GM23338 (cell line): Measurements from ENCODE around the gene ASB8. TPM values are rescaled to one million over a fixed set of nuclear protein-coding genes. Genes with fewer than 3 reads are reported as not detected.
A peak's percentile ranks its signal among the peaks of the same experiment; 100 is the strongest.

Experiments used
- ATAC-seq: fragments of 200-7000 bp; cut with Tn5 transposase; 3 replicates; pipeline ENCODE4 v1.9.1; 2020
- DNase-seq: peaks from one replicate; pipeline ENCODE4 v3.0.0-alpha.2; 2015; ENCODE audit warnings: low spot score
- H2AFZ ChIP-seq: fragments of 200-600 bp; sonication (generic); 2 replicates; pipeline ENCODE4 v1.8.0; 2016; ENCODE audit warnings: antibody characterized with exemption, mild to moderate bottlenecking, moderate library complexity
- H3F3A ChIP-seq: fragments of 200-600 bp; sonication (generic); replicated peaks from 2 replicates; pipeline ENCODE4 v1.8.0; 2017; ENCODE audit warnings: antibody characterized with exemption, mixed run types, low read depth
- H3K27ac ChIP-seq: fragments of 200-600 bp; sonication (generic); 2 replicates; pipeline ENCODE4 v1.6.1; 2016; ENCODE audit warnings: low read depth
- H3K27me3 ChIP-seq: fragments of 200-600 bp; sonication (generic); 2 replicates; pipeline ENCODE4 v1.8.0; 2016; ENCODE audit warnings: mild to moderate bottlenecking, mixed run types, moderate library complexity; ENCODE audit not compliant: insufficient read depth
- H3K36me3 ChIP-seq: fragments of 200-600 bp; sonication (generic); 2 replicates; pipeline ENCODE4 v1.8.0; 2016; ENCODE audit warnings: mild to moderate bottlenecking; ENCODE audit not compliant: insufficient read depth
- H3K4me1 ChIP-seq: fragments of 200-600 bp; sonication (generic); 2 replicates; pipeline ENCODE4 v1.8.0; 2016; ENCODE audit warnings: mild to moderate bottlenecking, moderate library complexity; ENCODE audit not compliant: insufficient read depth
- H3K4me2 ChIP-seq: fragments of 200-600 bp; sonication (generic); 2 replicates; pipeline ENCODE4 v1.7.1; 2017; ENCODE audit warnings: mixed run types
- H3K4me3 ChIP-seq: fragments of 200-600 bp; sonication (generic); 2 replicates; pipeline ENCODE4 v1.6.1; 2016; ENCODE audit warnings: mixed run types
- H3K79me2 ChIP-seq: fragments of 200-600 bp; sonication (generic); replicated peaks from 2 replicates; pipeline ENCODE4 v1.8.0; 2017; ENCODE audit warnings: mild to moderate bottlenecking; ENCODE audit not compliant: insufficient read depth
- H3K9me2 ChIP-seq: fragments of 200-600 bp; sonication (generic); 2 replicates; pipeline ENCODE4 v1.8.0; 2017; ENCODE audit not compliant: insufficient read depth
- H4K20me1 ChIP-seq: fragments of 200-600 bp; sonication (generic); replicated peaks from 2 replicates; pipeline ENCODE4 v1.8.0; 2017; ENCODE audit warnings: mild to moderate bottlenecking; ENCODE audit not compliant: insufficient read depth
- H3K27ac Mint-ChIP-seq: 2 replicates; pipeline ENCODE4 v1.8.0; 2020; ENCODE audit warnings: inconsistent platforms, mild to moderate bottlenecking, moderate library complexity, mixed read lengths
- H3K27me3 Mint-ChIP-seq: 3 replicates; pipeline ENCODE4 v1.8.0; 2022; ENCODE audit warnings: low read depth, mild to moderate bottlenecking, moderate library complexity, mixed read lengths, inconsistent platforms; ENCODE audit not compliant: insufficient read depth, poor library complexity
- H3K36me3 Mint-ChIP-seq: 3 replicates; pipeline ENCODE4 v1.8.0; 2021; ENCODE audit warnings: low read depth, mild to moderate bottlenecking, inconsistent platforms, moderate library complexity, mixed read lengths
- H3K4me1 Mint-ChIP-seq: 3 replicates; pipeline ENCODE4 v1.8.0; 2020; ENCODE audit warnings: mild to moderate bottlenecking, inconsistent platforms, mixed read lengths
- H3K4me3 Mint-ChIP-seq: 3 replicates; pipeline ENCODE4 v1.8.0; 2021; ENCODE audit warnings: moderate library complexity, mild to moderate bottlenecking, inconsistent platforms, mixed read lengths
- H3K9me3 Mint-ChIP-seq: 3 replicates; pipeline ENCODE4 v1.8.0; 2020; ENCODE audit warnings: moderate library complexity, mild to moderate bottlenecking, inconsistent platforms, mixed read lengths
- CREB1 ChIP-seq: fragments of 250-450 bp; sonication (Bioruptor Pico); IDR thresholded peaks from 2 replicates; pipeline ENCODE4 v1.5.0; 2020; ENCODE audit warnings: low read depth, mild to moderate bottlenecking, moderate library complexity
- CTCF ChIP-seq, 2 experiments: fragments of 200-600 bp in 1 of 2; sonication (generic) in 1 of 2; conservative IDR thresholded peaks; 2 replicates each; pipeline versions ENCODE4 v1.5.1 to v1.6.1; 2016 to 2017; ENCODE audit warnings: antibody characterized with exemption in 2 of 2, low read depth in 2 of 2, mild to moderate bottlenecking in 2 of 2, moderate library complexity in 1 of 2
- ETS1 ChIP-seq: IDR thresholded peaks from 2 replicates; pipeline ENCODE4 v1.6.1; 2016; ENCODE audit warnings: antibody characterized with exemption
- EZH2 ChIP-seq: fragments of 200-600 bp; sonication (generic); IDR thresholded peaks from one replicate; pipeline ENCODE4 v1.8.0; 2017; ENCODE audit warnings: antibody characterized with exemption, mild to moderate bottlenecking, low read depth; ENCODE audit not compliant: unreplicated experiment
- JUNB ChIP-seq: IDR thresholded peaks from one replicate; pipeline ENCODE4 v1.6.1; 2016; ENCODE audit warnings: antibody characterized with exemption; ENCODE audit not compliant: unreplicated experiment
- POLR2AphosphoS5 ChIP-seq: IDR thresholded peaks from 2 replicates; pipeline ENCODE4 v1.6.1; 2016; ENCODE audit warnings: antibody characterized with exemption, low read depth
- REST ChIP-seq: IDR thresholded peaks from one replicate; pipeline ENCODE4 v1.6.1; 2018; ENCODE audit warnings: antibody characterized with exemption; ENCODE audit not compliant: unreplicated experiment
- STAT1 ChIP-seq: IDR thresholded peaks from one replicate; pipeline ENCODE4 v1.6.1; 2016; ENCODE audit warnings: antibody characterized with exemption; ENCODE audit not compliant: unreplicated experiment
- ZNF114 ChIP-seq: fragments of 250-450 bp; sonication (Bioruptor Pico); IDR thresholded peaks from 2 replicates; pipeline ENCODE4 v1.5.0; 2020; ENCODE audit warnings: mild to moderate bottlenecking, moderate library complexity
- ZNF331 ChIP-seq: fragments of 250-450 bp; sonication (Bioruptor Pico); IDR thresholded peaks from 2 replicates; pipeline ENCODE4 v1.5.0; 2020; ENCODE audit warnings: low read depth, mild to moderate bottlenecking, moderate library complexity
- polyA plus RNA-seq: library from polyadenylated mRNA; unstranded; fragments of >200 nt; fragmentation: Nextera tagmentation; extraction: Ambion mirVana; gene quantifications from 2 replicates; pipeline ENCODE4 v1.2.1, GENCODE V29; 2016
- total RNA-seq: library from RNA; depleted of rRNA; stranded (reverse); fragments of >200 nt; shearing (Covaris generic); gene quantifications from 2 replicates; pipeline ENCODE4 v1.2.3, GENCODE V29; 2014

Gene ASB8
- total and polyA plus RNA-seq, 2 experiments from 2014 or later, result 5.4 to 8.4 TPM

GRCh38 chr12:48197971-48198671 is 40.8 kb upstream of the ASB8 start:
- Histone ChIP-seq H3K4me1 (peaks cover 8% of the 10 kb centered on the region), H3F3A (no peaks in the 10 kb centered on the region), H3K27ac (peak overlapping the region; percentile 78), H3K27me3 (peaks cover 66% of the 10 kb centered on the region), H2AFZ (peak overlapping the region; percentile 88), H3K4me3 (peak overlapping the region; percentile 63), H3K36me3 (no peaks in the 10 kb centered on the region), H3K4me2 (peak overlapping the region; percentile 80), H3K9me2 (no peaks in the 10 kb centered on the region), H3K79me2 (no peaks in the 10 kb centered on the region), H4K20me1 (no peaks in the 10 kb centered on the region)
- H3K36me3 Mint-ChIP-seq, result peaks cover 17% of the 10 kb centered on the region
- peak; percentile 99 for DNase-seq
- peak; percentile 96 for ATAC-seq
- peaks cover 45% of the 10 kb centered on the region for H3K27me3 Mint-ChIP-seq
- peaks cover 14% of the 10 kb centered on the region for H3K9me3 Mint-ChIP-seq
- H3K4me1 Mint-ChIP-seq, result peaks cover 10% of the 10 kb centered on the region; the same call in 2 of the 3 replicates
- H3K27ac Mint-ChIP-seq, result peak overlapping the region; percentile 95
- TF ChIP-seq JUNB (no peak), ETS1 (peak; percentile 55; the same call in 1 of the 2 replicates), ZNF331 (CRISPR knock-in tag) (no peak), POLR2AphosphoS5 (peak; percentile 83), CTCF (conservative IDR thresholded peaks at IDR 0.05; ENCODE audit: low read depth in 2 of 2) (peak in 1 of 2 experiments; percentile 28; a peak in 2 of 4 replicates), CREB1 (CRISPR knock-in tag) (peak; percentile 76)
- H3K4me3 Mint-ChIP-seq, result peak overlapping the region; percentile 79

- H3K9me3 Mint-ChIP-seq, result peaks cover 9% of the 10 kb centered on the region
- H4K20me1 ChIP-seq, result no peaks in the 10 kb centered on the region
- H3K27me3 Mint-ChIP-seq, result peaks cover 40% of the 10 kb centered on the region
- DNase-seq (peak; percentile 50), ATAC-seq (peak; percentile 12)
- peak overlapping the region; percentile 63 for H3K4me3 ChIP-seq
- H3K27ac ChIP-seq, result peak overlapping the region; percentile 74
- H3K27ac Mint-ChIP-seq, result peak overlapping the region; percentile 85
- H3K9me2 ChIP-seq, result no peaks in the 10 kb centered on the region
- H3F3A ChIP-seq, result no peaks in the 10 kb centered on the region
- peaks cover 10% of the 10 kb centered on the region; the same call in 2 of the 3 replicates for H3K4me1 Mint-ChIP-seq
- peaks cover 63% of the 10 kb centered on the region for H3K27me3 ChIP-seq
- no peaks in the 10 kb centered on the region for H3K79me2 ChIP-seq
- H3K36me3 ChIP-seq, result no peaks in the 10 kb centered on the region
- H3K4me2 ChIP-seq, result peak overlapping the region; percentile 75
- H3K4me3 Mint-ChIP-seq, result peak overlapping the region; percentile 79
- peak overlapping the region; percentile 88 for H2AFZ ChIP-seq
- peaks cover 11% of the 10 kb centered on the region for H3K36me3 Mint-ChIP-seq
- H3K4me1 ChIP-seq, result peaks cover 8% of the 10 kb centered on the region
- no peak for TF ChIP-seq POLR2AphosphoS5
- TF ChIP-seq REST, result no peak
- TF ChIP-seq STAT1, result no peak
- no peak for TF ChIP-seq ZNF114 (CRISPR knock-in tag)
- no peak for TF ChIP-seq EZH2
These were observed 40.2 kb upstream of the ASB8 start for GRCh38 chr12:48197549-48197970.
